ENCODE results near the gene F8.
"Not testable (repeated sequence)": the region's sequence is repeated elsewhere in the genome, so short reads cannot be mapped to it uniquely, and the experiment has no call there.

F8 gene

DNA sequence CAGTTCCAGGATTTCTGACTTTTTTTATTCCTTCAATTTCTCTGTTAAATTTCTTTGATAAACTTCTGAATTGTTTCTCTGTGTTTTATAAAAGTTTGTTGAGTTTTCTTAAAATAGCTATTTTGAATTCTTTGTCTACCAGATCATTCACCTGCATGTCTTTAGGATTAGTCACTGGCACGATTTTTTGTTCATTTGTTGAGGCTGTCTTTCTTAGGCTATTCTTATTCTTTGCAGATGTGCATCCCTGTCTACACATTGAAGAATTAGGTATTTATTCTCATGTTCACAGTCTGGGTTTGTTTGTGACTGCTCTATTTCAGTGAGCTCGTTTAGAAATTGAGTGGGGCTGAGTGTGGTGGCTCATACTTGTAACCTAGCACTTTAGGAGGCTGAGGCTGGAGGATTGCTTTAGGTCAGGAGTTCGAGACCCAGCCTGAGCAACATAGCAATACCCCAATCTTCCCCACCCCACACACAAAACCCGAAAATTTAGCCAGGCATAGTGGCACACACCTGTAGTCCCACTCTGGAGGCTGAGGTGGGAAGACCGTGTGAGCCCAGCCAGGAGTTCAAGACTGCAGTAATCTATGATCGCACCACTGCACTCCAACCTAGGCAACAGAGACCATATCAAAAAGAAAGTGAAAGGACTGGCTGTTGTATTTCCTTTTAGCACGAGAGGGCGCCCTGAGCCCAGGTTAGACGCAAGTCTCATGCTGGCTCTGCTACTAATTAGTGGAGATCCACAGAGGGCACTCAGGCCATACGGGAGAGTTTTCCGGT, 42.0 kb downstream of the F8 start:
- DNase-seq, result peak; percentile 21

DNA sequence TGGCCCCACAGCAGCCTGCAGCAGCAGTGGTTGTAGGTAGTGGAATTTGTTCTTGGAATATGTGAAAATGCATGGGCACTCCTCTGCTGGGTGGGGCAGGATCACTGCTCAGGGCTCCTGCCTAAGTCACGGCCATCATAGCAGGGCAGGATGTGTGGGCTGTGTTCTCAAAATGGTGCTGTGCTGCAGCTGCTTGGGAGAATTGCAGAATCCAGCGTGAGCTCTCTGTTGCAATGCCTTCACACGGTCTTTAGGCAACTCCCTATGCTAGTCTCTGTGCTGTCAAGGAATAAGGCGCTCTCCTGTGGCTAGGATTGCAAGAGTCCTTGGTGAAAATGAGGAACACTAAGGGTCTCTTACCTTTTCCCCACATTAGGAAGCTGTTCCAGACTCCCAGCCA, 42.9 kb downstream of the F8 start:
- DNase-seq, result no peak

DNA sequence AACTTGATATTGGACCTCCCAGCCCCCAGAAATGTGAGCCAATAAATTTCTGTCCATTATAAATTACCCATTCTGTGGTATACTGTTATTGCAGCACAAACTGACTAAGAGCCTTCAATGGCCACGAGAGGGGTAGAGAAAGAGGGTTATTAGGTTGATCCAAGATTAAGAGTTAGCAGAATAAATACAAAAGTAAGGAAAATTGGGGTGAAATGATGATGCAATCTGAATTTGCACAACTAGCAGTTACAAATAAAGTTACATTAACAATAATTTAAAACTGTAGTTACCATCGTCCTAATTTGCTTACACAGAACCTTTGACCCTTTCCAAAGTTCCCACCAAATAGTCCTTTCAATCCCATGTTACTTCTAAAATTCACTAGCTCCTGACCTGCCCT, 54.2 kb downstream of the F8 start:
- no peak for DNase-seq

DNA sequence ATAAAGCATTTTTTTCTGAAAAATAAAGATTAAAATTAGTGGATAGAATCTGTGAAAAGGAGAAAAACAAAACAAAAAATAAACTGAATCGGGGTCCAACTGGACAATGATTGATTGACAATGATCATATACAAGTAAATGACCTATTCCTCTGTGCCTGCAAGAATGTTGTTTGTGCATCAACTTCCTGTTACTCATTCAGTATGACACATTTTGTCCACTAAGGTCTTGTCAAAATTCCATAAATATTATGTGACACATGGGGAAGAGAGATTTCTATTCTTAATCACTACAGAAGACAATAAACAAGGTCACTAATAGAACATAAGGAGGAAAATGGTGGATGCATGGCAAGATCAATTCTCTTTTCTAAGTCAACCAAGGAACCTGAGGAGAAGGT, 54.9 kb downstream of the F8 start:
- DNase-seq, result no peak

DNA sequence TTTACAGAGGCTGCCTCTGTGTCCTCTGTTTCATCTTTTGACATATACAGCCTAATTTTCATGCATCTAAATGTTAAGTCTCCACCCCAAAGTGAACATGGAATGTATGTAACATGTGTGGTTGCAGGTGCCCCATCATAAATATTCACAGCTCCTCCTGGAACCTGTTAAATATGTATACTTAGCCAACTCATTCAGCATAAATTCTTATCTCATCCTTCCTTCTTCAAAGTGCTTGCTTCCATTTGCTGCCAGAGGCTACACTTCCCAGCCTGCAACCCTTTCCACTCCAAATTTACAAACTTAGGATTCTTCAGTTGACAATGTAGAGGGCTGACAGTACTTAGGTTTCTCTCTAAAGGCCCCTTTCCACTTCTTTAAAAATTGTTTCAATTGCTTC, 60.6 kb downstream of the F8 start:
- DNase-seq, result no peak

DNA sequence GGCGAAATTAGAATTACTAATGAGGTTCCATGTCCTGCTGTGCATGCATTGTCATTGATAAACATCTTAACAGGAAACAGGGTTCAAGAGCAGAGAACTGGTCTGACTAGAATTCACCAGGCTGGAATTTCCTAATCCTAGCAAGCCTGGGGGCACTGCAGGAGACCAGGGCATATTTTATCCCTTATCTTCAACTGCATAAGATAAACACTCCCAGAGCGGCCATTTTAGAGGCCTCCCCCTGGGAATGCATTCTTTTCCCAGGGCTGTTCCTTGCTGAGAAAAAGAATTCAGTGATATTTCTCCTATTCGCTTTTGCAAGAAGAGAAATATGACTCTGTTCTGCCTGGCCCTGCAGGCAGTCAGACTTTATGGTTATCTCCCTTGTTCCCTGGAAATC, 66.7 kb downstream of the F8 start:
- not testable (repeated sequence) for DNase-seq

DNA sequence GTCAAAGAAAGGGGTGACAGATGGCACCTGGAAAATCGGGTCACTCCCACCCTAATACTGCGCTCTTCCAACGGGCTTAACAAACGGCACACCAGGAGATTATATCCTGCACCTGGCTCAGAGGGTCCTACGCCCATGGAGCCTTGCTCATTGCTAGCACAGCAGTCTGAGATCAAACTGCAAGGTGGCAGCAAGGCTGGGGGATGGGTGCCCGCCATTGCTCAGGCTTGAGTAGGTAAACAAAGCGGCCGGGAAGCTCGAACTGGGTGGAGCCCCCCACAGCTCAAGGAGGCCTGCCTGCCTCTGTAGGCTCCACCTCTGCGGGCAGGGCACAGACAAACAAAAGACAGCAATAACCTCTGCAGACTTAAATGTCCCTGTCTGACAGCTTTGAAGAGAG, 83.3 kb downstream of the F8 start:
- not testable (repeated sequence) for DNase-seq

DNA sequence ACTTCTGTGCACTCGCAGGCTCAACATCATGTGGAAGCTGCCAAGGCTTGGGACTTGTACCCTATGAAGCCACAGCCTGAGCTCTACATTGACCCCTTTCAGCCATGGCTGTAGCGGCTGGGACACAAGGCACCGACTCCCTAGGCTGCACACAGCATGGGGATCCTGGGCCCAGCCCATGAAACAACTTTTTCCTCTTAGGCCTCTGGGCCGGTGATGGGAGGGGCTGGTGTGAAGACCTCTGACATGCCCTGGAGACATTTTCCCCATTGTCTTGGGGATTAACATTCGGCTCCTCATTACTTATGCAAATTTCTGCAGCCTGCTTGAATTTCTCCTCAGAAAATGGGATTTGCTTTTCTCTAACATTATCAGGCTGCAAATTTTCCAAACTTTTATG, 97.8 kb downstream of the F8 start:
- DNase-seq, result not testable (repeated sequence)

DNA sequence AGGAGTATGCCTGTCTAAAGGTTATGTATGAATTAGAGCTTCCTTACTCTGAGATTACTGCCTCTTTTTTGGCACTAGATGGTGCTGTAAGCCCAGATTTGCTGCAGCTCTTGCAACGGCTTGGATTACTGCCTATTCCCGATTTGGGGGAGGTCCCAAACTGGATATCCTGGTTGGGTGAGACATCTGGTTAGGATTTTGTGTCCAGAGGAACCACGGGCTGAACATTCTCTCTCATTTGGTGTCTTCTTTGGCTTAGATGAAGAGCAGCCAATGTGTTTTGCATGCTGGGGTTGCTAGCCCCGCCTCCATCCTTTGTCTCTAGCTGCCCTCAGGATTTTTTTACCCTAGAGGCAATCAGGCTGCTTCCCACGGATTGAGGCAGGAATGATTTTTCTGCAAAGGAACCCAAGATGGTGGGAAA, 104.5 kb downstream of the F8 start:
- no peak for DNase-seq

DNA sequence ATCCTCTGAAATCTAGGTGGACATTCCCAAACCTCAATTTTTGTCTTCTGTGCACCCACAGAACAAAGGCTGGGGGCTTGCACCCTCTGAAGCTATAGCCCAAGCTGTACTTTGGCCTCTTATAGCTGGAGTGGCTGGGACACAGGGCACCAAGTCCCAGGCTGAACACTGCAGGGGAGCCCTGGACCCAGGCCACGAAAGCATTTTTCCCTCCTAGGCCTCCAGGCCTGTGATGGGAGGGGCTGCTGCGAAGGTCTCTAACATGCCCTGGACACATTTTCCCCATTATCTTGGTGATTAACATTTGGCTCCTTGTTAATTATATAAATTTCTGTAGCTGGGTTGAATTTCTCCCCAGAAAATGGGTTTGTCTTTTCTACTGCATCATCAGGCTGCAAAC, 108.5 kb downstream of the F8 start:
- DNase-seq, result no peak

DNA sequence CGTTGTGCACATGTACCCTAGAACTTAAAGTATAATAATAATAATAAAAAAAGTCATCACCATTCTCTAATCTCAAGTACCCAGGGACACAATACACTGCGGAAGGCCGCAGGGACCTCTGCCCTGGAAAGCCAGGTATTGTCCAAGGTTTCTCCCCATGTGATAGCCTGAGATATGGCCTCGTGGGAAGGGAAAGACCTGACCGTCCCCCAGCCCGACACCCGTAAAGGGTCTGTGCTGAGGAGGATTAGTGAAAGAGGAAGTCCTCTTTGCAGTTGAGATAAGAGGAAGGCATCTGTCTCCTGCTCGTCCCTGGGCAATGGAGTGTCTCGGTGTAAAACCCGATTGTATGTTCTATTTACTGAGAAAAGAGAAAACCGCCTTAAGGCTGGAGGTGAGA, 112.0 kb downstream of the F8 start:
- DNase-seq, result not testable (repeated sequence)

DNA sequence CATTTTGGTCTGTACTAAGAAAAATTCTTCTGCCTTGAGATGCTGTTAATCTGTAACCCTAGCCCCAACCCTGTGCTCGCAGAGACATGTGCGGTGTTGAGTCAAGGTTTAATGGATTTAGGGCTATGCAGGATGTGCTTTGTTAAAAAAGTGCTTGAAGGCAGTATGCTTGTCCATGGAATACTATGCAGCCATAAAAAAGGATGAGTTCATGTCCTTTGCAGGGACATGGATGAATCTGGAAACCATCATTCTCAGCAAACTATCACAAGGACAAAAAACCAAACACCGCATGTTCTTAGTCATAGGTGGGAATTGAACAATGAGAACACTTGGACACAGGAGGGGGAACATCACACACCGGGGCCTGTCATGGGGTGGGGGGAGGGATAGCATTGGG, 112.5 kb downstream of the F8 start:
- not testable (repeated sequence) for DNase-seq

DNA sequence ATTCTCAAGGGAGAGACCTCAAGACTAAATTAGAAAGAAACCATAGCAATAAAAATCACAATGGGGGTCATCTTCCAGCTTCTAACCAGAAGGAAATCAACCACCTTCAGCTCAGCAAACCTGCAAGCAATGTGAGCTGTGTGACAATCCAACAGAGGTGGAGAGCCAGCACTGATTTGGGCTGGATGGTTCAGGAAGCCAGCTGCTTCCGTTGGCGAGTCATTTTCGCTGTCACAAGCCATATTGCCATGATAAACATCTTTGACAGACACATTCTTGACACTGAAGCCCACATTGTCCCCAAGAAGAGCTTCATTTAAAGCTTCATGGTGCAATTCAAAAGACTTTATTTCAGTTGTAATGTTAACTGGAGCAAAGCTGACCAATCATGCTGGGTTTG, 113.7 kb downstream of the F8 start:
- DNase-seq, result no peak

DNA sequence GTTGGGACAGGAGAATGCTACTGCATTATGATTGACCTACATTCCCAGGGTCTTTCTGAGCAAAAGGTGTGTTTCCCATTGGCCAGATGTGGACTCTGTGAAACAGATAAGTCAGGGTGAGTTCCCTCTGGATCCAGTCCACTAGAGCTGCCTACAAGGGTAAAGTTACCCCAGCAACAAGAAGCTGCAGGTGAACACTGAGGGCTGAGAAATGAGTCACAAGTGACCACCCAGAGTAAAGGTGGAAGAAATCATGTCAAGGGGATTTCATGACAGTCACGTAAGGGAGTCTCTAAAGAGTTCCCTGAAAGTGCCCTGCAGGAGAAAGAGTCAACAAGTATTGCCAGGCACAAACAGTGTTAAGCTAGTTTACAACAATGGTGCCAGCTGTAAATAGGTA, 120.1 kb downstream of the F8 start:
- no peak for DNase-seq

DNA sequence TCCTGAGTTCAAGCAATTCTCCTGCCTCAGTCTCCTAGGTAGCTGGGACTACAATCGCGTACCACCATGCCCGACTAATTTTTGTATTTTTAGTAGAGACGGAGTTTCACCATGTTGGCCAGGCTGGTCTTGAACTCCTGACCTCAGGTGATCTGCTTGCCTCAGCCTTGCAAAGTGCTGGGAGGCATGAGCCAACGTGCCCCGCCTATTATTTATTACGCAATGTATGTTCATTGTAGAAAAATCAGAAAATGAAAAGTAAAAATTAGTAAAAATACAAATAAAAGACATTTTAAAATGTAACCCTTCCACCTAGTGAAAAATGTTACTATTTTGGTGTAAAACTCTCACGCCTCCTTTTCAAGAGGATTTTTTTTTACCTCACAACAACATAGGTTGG, 122.2 kb downstream of the F8 start:
- no peak for DNase-seq

DNA sequence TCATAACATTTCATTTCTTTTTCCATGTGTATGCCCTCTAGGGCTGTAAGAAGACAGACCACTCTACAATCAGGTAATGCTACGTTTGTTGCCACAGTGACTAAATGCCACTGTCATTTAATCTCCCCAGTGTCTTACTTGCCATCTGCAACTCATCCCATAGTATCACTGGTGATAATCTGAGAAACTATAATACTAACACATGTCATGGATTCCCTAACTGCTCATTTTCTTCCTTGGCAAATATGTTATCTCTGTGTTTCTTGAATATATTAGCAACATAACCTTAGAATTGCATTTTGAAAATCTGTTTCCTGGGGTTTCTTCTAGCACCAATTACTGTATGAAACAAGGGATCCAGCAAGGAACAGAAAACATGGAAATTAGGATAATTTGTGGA, 130.2 kb downstream of the F8 start:
- no peak for DNase-seq

DNA sequence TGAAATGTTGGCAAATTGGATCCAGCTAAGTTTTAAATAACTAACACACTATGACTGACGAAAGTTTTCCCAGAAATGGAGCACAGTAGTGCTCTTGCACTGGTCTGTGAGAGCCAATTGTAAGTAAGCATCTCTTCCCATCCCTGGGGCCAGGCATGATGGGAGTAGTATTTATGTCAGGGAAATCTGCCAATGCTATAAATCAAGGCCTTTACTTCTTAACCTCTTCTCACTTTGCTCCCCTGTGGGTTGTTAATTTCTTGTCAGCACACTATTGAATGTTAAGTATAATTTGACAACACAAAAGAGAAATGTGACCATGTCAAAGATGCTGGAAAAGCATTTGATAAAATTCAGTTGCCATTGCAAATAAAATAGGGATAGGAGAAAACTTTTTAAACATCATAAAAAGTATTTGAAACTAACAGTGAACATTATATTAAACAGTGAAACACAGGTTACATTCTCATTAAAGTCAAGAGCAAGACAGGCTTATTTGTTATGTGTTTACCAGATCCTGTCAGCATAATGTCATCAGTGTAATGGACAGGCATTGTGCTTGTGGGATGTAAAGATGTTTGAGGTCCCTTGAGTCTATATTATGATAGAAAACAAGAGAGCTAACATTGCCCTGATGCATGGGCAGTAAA, 131.4 kb downstream of the F8 start:
- DNase-seq, result no peak

DNA sequence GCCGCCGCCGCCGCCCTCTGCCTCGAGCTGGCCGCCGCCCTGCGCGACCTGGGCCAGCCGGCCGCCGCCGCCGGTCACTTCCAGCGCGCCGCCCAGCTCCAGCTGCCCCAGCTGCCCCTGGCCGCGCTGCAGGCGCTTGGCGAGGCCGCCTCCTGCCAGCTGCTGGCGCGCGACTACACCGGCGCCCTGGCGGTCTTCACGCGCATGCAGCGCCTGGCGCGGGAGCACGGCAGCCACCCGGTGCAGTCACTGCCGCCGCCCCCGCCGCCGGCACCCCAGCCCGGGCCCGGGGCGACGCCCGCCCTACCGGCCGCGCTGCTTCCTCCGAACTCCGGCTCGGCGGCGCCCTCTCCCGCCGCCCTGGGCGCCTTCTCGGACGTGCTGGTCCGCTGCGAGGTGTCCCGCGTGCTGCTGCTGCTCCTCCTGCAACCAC, 135.7 kb downstream of the F8 start:
- DNase-seq, result not testable (repeated sequence)

DNA sequence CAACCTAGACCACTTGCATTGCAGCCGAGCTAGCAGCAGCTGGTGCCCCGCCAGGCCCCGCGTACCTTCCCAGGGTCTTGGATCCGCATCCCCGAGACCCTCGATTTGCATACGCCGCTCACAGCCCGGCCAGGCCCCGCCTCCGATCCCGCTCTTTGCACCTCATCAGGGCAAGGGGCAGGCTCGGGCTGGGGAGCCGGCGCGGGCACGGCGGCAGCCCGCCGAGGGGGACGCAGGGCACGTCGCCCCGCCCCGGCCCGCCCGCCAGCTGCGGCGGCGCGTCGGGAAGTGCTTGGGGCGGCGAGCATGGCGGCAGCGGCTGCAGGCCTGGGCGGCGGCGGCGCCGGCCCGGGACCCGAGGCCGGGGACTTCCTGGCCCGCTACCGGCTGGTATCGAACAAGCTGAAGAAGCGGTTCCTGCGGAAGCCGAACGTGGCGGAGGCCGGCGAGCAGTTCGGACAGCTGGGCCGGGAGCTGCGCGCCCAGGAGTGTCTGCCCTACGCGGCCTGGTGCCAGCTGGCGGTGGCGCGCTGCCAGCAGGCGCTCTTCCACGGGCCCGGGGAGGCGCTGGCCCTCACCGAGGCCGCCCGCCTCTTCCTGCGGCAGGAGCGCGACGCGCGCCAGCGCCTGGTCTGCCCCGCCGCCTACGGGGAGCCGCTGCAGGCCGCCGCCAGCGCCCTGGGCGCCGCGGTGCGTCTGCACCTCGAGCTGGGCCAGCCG, 136.3 kb downstream of the F8 start, which contains the start of gene F8A1:
TSS of gene F8A1 (plus strand) at position 287 of the 720 bp plus-strand sequence. CDS start at position 307, 20 bp downstream.
- DNase-seq, result not testable (repeated sequence)

DNA sequence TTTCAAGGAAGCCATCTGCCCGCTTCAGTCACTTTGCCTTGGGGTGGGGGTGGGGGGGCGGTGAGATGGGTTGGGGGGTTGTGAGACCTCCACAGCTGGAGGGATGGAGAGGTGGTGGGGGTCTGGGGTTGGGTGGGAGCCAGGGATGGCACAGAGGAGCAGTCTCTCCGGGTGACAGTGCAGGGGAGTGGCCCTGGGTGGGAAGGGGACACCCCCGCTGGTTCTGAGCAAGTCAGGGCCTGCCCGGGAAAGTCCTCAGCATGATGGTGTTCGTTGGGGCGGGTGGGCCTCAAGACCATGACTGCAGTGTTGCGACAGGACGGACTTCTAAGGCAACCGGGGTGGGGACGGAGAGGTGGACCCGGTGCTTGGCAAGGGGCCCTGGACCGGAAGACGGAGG, 137.0 kb downstream of the F8 start:
- DNase-seq, result not testable (repeated sequence)

DNA sequence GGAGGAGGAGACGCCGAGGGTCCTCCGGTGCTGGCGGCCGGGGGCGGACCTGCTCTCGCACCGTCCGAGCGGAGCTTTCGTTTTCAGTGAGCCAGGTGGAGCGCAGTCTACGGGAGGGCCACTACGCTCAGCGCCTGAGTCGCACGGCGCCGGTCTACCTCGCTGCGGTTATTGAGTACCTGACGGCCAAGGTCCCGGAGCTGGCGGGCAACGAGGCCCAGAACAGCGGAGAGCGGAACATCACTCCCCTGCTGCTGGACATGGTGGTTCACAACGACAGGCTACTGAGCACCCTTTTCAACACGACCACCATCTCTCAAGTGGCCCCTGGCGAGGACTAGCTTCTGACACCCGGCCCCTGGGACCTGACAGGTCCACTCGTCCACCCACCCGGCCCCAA, 137.5 kb downstream of the F8 start:
- DNase-seq, result not testable (repeated sequence)

DNA sequence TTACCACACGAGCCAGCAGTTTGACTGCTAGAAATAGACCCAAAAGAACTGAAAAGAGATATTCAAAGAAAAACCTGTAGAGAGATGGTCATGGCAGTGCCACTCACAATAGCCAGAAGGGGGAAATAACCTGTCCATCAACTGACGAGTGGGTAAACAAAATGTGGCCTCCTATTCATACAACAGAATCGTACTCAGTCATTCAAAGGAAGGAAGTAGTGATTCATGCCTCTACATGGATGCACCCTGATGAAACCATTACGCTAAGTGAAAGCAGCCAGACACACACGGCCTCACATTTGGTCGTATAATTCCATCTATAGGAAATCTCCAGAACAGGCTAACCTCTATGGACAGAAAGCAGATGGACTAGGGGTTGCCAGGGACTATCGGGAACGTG, 138.5 kb downstream of the F8 start:
- DNase-seq, result not testable (repeated sequence)

DNA sequence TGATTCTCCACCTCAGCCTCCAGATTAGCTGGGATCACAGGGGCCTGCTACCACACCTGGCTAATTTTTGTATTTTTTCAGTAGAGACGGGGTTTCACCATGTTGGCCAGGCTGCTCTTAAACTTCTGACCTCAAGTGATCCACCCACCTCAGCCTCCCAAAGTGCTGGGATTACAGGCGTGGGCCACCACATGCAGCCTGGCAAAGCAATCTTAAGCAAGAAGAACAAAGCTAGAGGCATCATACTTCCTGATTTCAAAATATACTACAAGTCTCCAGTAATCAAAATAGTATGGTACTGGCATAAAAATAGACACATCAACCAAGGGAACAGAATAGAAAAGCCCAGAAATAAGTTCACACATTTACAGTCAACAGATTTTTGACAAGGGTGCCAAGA, 149.2 kb downstream of the F8 start:
- no peak for DNase-seq

DNA sequence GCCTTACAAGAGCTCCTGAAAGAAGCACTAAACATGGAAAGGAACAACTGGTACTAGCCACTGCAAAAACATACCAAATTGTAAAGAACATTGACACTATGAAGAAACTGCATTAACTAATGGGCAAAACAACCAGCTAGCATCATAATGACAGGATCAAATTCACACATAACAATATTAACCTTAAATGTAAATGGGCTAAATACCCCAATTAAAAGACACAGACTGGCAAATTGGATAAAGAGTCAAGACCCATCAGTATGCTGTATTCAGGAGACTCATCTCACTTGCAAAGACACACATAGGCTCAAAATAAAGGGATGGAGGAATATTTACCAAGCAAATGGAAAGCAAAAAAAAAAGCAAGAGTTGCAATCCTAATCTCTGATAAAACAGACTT, 154.0 kb downstream of the F8 start:
- not testable (repeated sequence) for DNase-seq

Data from NK-92 treated with Interleukin-12 subunit alpha and Interleukin-12 subunit beta, amount 100 ng/mL, for 24 hours (cell line).